GM23338 (cell line): ENCODE results near the gene OR51B2. TPM values are rescaled to one million over a fixed set of nuclear protein-coding genes. Genes with fewer than 3 reads are reported as not detected.

Source experiments
- ATAC-seq: fragments of 200-7000 bp; cut with Tn5 transposase; 3 replicates; pipeline ENCODE4 v1.9.1; 2020
- DNase-seq: peaks from one replicate; pipeline ENCODE4 v3.0.0-alpha.2; 2015; ENCODE audit warnings: low spot score
- H2AFZ ChIP-seq: fragments of 200-600 bp; sonication (generic); 2 replicates; pipeline ENCODE4 v1.8.0; 2016; ENCODE audit warnings: antibody characterized with exemption, mild to moderate bottlenecking, moderate library complexity
- H3F3A ChIP-seq: fragments of 200-600 bp; sonication (generic); replicated peaks from 2 replicates; pipeline ENCODE4 v1.8.0; 2017; ENCODE audit warnings: antibody characterized with exemption, mixed run types, low read depth
- H3K27ac ChIP-seq: fragments of 200-600 bp; sonication (generic); 2 replicates; pipeline ENCODE4 v1.6.1; 2016; ENCODE audit warnings: low read depth
- H3K27me3 ChIP-seq: fragments of 200-600 bp; sonication (generic); 2 replicates; pipeline ENCODE4 v1.8.0; 2016; ENCODE audit warnings: mild to moderate bottlenecking, mixed run types, moderate library complexity; ENCODE audit not compliant: insufficient read depth
- H3K36me3 ChIP-seq: fragments of 200-600 bp; sonication (generic); 2 replicates; pipeline ENCODE4 v1.8.0; 2016; ENCODE audit warnings: mild to moderate bottlenecking; ENCODE audit not compliant: insufficient read depth
- H3K4me1 ChIP-seq: fragments of 200-600 bp; sonication (generic); 2 replicates; pipeline ENCODE4 v1.8.0; 2016; ENCODE audit warnings: mild to moderate bottlenecking, moderate library complexity; ENCODE audit not compliant: insufficient read depth
- H3K4me2 ChIP-seq: fragments of 200-600 bp; sonication (generic); 2 replicates; pipeline ENCODE4 v1.7.1; 2017; ENCODE audit warnings: mixed run types
- H3K4me3 ChIP-seq: fragments of 200-600 bp; sonication (generic); 2 replicates; pipeline ENCODE4 v1.6.1; 2016; ENCODE audit warnings: mixed run types
- H3K79me2 ChIP-seq: fragments of 200-600 bp; sonication (generic); replicated peaks from 2 replicates; pipeline ENCODE4 v1.8.0; 2017; ENCODE audit warnings: mild to moderate bottlenecking; ENCODE audit not compliant: insufficient read depth
- H3K9me2 ChIP-seq: fragments of 200-600 bp; sonication (generic); 2 replicates; pipeline ENCODE4 v1.8.0; 2017; ENCODE audit not compliant: insufficient read depth
- H4K20me1 ChIP-seq: fragments of 200-600 bp; sonication (generic); replicated peaks from 2 replicates; pipeline ENCODE4 v1.8.0; 2017; ENCODE audit warnings: mild to moderate bottlenecking; ENCODE audit not compliant: insufficient read depth
- H3K27ac Mint-ChIP-seq: 2 replicates; pipeline ENCODE4 v1.8.0; 2020; ENCODE audit warnings: inconsistent platforms, mild to moderate bottlenecking, moderate library complexity, mixed read lengths
- H3K27me3 Mint-ChIP-seq: 3 replicates; pipeline ENCODE4 v1.8.0; 2022; ENCODE audit warnings: low read depth, mild to moderate bottlenecking, moderate library complexity, mixed read lengths, inconsistent platforms; ENCODE audit not compliant: insufficient read depth, poor library complexity
- H3K36me3 Mint-ChIP-seq: 3 replicates; pipeline ENCODE4 v1.8.0; 2021; ENCODE audit warnings: low read depth, mild to moderate bottlenecking, inconsistent platforms, moderate library complexity, mixed read lengths
- H3K4me1 Mint-ChIP-seq: 3 replicates; pipeline ENCODE4 v1.8.0; 2020; ENCODE audit warnings: mild to moderate bottlenecking, inconsistent platforms, mixed read lengths
- H3K4me3 Mint-ChIP-seq: 3 replicates; pipeline ENCODE4 v1.8.0; 2021; ENCODE audit warnings: moderate library complexity, mild to moderate bottlenecking, inconsistent platforms, mixed read lengths
- H3K9me3 Mint-ChIP-seq: 3 replicates; pipeline ENCODE4 v1.8.0; 2020; ENCODE audit warnings: moderate library complexity, mild to moderate bottlenecking, inconsistent platforms, mixed read lengths
- CREB1 ChIP-seq: fragments of 250-450 bp; sonication (Bioruptor Pico); IDR thresholded peaks from 2 replicates; pipeline ENCODE4 v1.5.0; 2020; ENCODE audit warnings: low read depth, mild to moderate bottlenecking, moderate library complexity
- CTCF ChIP-seq, 2 experiments: fragments of 200-600 bp in 1 of 2; sonication (generic) in 1 of 2; conservative IDR thresholded peaks; 2 replicates each; pipeline versions ENCODE4 v1.5.1 to v1.6.1; 2016 to 2017; ENCODE audit warnings: antibody characterized with exemption in 2 of 2, low read depth in 2 of 2, mild to moderate bottlenecking in 2 of 2, moderate library complexity in 1 of 2
- ETS1 ChIP-seq: IDR thresholded peaks from 2 replicates; pipeline ENCODE4 v1.6.1; 2016; ENCODE audit warnings: antibody characterized with exemption
- EZH2 ChIP-seq: fragments of 200-600 bp; sonication (generic); IDR thresholded peaks from one replicate; pipeline ENCODE4 v1.8.0; 2017; ENCODE audit warnings: antibody characterized with exemption, mild to moderate bottlenecking, low read depth; ENCODE audit not compliant: unreplicated experiment
- EZH2phosphoT487 ChIP-seq: fragments of 200-600 bp; sonication (generic); IDR thresholded peaks from one replicate; pipeline ENCODE4 v1.8.1; 2018; ENCODE audit warnings: antibody characterized with exemption; ENCODE audit not compliant: unreplicated experiment
- JUNB ChIP-seq: IDR thresholded peaks from one replicate; pipeline ENCODE4 v1.6.1; 2016; ENCODE audit warnings: antibody characterized with exemption; ENCODE audit not compliant: unreplicated experiment
- NANOG ChIP-seq: IDR thresholded peaks from 2 replicates; pipeline ENCODE4 v1.6.1; 2016; ENCODE audit warnings: antibody characterized with exemption, borderline replicate concordance
- POLR2AphosphoS5 ChIP-seq: IDR thresholded peaks from 2 replicates; pipeline ENCODE4 v1.6.1; 2016; ENCODE audit warnings: antibody characterized with exemption, low read depth
- STAT1 ChIP-seq: IDR thresholded peaks from one replicate; pipeline ENCODE4 v1.6.1; 2016; ENCODE audit warnings: antibody characterized with exemption; ENCODE audit not compliant: unreplicated experiment
- ZNF331 ChIP-seq: fragments of 250-450 bp; sonication (Bioruptor Pico); IDR thresholded peaks from 2 replicates; pipeline ENCODE4 v1.5.0; 2020; ENCODE audit warnings: low read depth, mild to moderate bottlenecking, moderate library complexity
- ZNF462 ChIP-seq: fragments of 250-450 bp; sonication (Bioruptor Pico); IDR thresholded peaks from 2 replicates; pipeline ENCODE4 v1.5.0; 2020; ENCODE audit warnings: mild to moderate bottlenecking, moderate library complexity
- polyA plus RNA-seq: library from polyadenylated mRNA; unstranded; fragments of >200 nt; fragmentation: Nextera tagmentation; extraction: Ambion mirVana; gene quantifications from 2 replicates; pipeline ENCODE4 v1.2.1, GENCODE V29; 2016
- total RNA-seq: library from RNA; depleted of rRNA; stranded (reverse); fragments of >200 nt; shearing (Covaris generic); gene quantifications from 2 replicates; pipeline ENCODE4 v1.2.3, GENCODE V29; 2014

OR51B2 gene
- total and polyA plus RNA-seq, 2 experiments from 2014 or later, result not detected

GRCh38 chr11:5285703-5286340 is 38.3 kb downstream of the OR51B2 start:
- no peak overlapping the region for H3K4me2 ChIP-seq
- H3K9me2 ChIP-seq, result peaks cover 8% of the 10 kb centered on the region; the same call in 1 of the 2 replicates
- no peaks in the 10 kb centered on the region for H3K4me1 ChIP-seq
- H3K36me3 ChIP-seq, result no peaks in the 10 kb centered on the region
- ATAC-seq (no peak), DNase-seq (no peak)
- H4K20me1 ChIP-seq, result no peaks in the 10 kb centered on the region
- no peak overlapping the region for H3K27ac ChIP-seq
- no peak overlapping the region for H3K27ac Mint-ChIP-seq
- no peak overlapping the region for H3K4me3 Mint-ChIP-seq
- no peak for TF ChIP-seq ZNF331 (CRISPR knock-in tag)
- no peak for TF ChIP-seq POLR2AphosphoS5
- no peak for TF ChIP-seq CREB1 (CRISPR knock-in tag)
- TF ChIP-seq CTCF (conservative IDR thresholded peaks at IDR 0.05; ENCODE audit: low read depth in 2 of 2), result no peak
- TF ChIP-seq EZH2, result no peak
- TF ChIP-seq ETS1, result no peak
- TF ChIP-seq EZH2phosphoT487, result no peak
- no peak for TF ChIP-seq STAT1
- no peaks in the 10 kb centered on the region for H3K27me3 ChIP-seq
- no peaks in the 10 kb centered on the region for H3K36me3 Mint-ChIP-seq
- peaks cover under 1% of the 10 kb centered on the region; the same call in 2 of the 3 replicates for H3K4me1 Mint-ChIP-seq
- H3F3A ChIP-seq, result no peaks in the 10 kb centered on the region
- H3K4me3 ChIP-seq, result no peak overlapping the region
- H2AFZ ChIP-seq, result no peak overlapping the region
- no peaks in the 10 kb centered on the region for H3K9me3 Mint-ChIP-seq
- no peaks in the 10 kb centered on the region for H3K79me2 ChIP-seq
- no peaks in the 10 kb centered on the region for H3K27me3 Mint-ChIP-seq

- peaks cover 8% of the 10 kb centered on the region; the same call in 1 of the 2 replicates for H3K9me2 ChIP-seq
- H3K36me3 Mint-ChIP-seq, result no peaks in the 10 kb centered on the region
- TF ChIP-seq ZNF331 (CRISPR knock-in tag), result no peak
- TF ChIP-seq JUNB, result no peak
- TF ChIP-seq EZH2, result no peak
- no peak for TF ChIP-seq ZNF462 (CRISPR knock-in tag)
- TF ChIP-seq STAT1, result no peak
- TF ChIP-seq ETS1, result no peak
- no peak for TF ChIP-seq NANOG
- TF ChIP-seq CREB1 (CRISPR knock-in tag), result no peak
- TF ChIP-seq EZH2phosphoT487, result no peak
Observed at GRCh38 chr11:5284637-5285036, 39.5 kb downstream of the OR51B2 start.

More at GRCh38 chr11:5284637-5285036, 39.5 kb downstream of the OR51B2 start:
- Histone ChIP-seq H3K4me3 (no peak overlapping the region), H3K4me1 (no peaks in the 10 kb centered on the region), H3K4me2 (no peak overlapping the region), H3K79me2 (no peaks in the 10 kb centered on the region), H3K27ac (no peak overlapping the region), H2AFZ (no peak overlapping the region), H3F3A (no peaks in the 10 kb centered on the region), H3K36me3 (no peaks in the 10 kb centered on the region), H3K27me3 (no peaks in the 10 kb centered on the region), H4K20me1 (no peaks in the 10 kb centered on the region)
- Mint-ChIP-seq H3K27ac (no peak overlapping the region), H3K4me1 (peaks cover 5% of the 10 kb centered on the region), H3K27me3 (peaks cover 1% of the 10 kb centered on the region), H3K4me3 (no peak overlapping the region), H3K9me3 (no peaks in the 10 kb centered on the region)
- no peak for ATAC-seq
- DNase-seq, result no peak
